Fibroblast of skin of abdomen (primary cell): ENCODE measurements around the gene ASPG.
A peak's percentile ranks its signal among the peaks of the same experiment; 100 is the strongest.

Source experiments
- DNase-seq: peaks from one replicate; pipeline ENCODE4 v3.0.0-alpha.2; 2013

Gene ASPG

DNA sequence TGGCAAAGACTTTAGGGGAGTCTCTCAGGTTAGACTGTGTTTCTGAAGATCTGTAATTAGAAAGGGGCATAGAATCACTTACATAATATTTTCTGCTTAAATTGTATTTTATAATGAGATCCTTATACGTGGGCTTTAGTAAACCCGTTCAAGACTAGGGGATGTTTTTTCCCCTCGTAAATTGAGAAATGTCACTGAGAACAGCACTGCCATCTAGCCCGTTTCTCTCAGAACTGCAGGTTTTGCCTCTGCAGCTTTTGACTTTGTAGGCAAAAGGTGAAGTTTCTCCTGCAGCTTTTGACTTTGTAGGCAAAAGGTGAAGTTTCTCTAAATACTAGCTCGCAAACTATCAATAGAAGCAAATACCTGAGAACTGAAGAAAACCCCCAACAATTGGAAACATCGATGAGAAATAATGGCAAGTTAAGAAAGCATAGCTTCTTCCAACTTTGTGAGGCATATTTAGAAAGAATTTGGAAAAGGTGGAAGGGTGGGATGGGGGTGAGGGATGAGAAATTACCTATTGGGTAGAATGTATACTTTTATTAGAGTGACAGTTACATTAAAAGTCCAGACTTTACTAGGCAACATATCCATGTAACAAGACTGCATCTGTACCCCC is 9.9 kb upstream of the ASPG start:
- no peak for DNase-seq

DNA sequence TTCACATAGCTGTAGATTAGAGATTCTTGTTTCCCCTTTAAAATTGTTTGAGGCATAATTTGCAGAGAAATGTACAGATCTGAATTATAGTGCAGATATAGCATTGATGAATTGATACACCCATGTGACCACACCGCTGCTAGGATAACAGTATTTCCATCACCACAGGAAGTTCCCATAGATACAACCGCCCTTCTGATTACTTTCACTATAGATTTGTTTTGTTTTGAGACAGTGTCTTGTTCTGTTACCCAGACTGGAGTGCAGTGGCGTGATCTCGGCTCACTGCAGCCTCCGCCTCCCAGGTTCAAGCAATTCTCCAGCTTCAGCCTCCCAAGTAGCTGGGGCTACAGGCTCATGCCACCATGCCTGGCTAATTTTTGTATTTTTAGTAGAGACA is 8.8 kb upstream of the ASPG start:
- DNase-seq = no peak

DNA sequence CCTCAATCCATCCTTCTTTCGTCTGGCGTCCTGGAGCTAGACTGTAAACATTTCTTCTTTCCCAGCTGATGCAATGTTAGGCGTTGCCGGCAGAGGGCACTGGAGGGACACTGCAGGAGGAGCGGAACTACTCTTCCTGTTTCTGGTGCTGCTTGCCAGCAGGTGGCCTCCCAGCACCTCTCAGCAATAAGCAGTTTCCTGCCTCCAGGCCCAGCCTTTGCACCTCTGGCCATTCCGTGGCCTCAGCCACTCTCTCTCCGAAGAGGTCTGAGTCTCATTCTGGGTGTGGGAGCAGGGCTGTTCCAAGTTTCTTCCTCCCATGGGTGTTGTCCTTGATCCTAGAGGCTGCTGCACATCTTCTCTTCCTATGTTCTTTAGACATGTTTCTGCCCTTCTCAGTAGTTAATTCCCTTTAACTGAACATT is 7.5 kb upstream of the ASPG start:
- DNase-seq = peak; percentile 80

DNA sequence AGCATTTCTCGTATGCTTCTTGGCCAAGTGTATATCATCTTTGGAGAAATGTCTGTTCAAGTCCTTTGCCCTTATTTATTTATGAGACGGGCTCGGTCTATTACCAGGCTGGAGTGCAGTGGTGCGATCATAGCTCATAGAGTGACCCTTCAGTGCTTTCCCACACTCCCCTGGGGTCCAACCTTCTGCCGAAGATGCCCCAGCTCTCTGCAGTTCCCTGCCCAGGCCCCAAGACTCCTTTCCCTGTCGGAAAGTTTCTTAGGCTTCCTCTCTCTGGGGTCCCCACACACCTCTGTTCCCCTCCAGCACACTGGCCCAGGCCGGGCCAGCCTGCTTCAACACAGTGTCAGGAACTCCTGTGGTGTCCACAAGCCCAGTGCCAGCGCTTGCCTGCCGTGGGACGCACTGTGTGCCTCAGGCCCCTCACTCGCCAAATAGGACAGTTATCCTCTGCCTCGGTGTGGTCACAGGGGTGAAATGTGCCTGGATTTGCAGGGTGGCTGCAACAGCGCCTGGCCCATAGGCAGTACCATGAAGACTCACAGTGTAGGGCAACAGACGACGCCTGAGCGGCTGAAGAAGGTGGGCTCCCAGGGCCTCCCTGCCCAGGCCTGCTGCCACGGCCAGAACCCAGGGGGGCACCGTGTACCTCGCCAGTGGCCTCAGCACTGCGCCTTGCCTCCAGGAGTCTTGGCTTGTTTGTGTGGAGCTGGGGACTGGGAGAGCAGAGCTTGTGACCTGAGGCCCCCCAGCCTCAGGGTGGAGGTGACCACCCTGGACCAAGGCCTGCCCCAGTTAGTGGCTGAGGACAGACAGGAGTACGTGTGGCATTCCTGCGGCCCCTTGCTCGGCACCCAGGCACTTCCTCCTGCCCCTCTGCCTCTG is 4.9 kb upstream of the ASPG start:
- DNase-seq = no peak

DNA sequence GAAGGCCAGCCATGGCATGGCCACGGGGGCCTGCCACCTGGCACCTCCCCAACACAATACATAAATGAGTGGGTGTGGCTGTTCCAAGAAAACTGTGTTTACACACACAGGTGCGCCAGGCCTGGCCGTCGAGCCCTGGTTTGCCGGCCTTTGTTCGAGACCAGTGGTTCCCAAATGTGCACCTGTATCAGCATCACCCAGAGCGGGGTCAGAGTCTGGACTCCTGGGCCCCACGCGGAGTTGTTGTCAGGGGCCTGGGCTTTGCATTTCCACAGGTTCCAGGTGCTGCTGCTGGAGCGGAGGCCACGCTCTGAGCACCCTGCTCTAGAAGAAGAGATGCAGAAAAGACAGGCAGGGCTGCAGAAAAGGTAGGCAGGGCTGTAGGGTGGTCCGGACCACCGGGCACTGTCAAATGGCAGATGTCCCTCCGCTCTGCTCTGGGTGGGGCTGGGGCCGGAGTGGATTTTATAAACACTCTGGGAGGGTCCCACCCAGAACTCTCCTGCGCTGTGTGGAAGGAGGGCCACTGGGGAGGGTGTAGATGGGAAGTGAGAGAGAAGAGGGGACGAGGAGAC is 4.2 kb upstream of the ASPG start:
- no peak for DNase-seq

DNA sequence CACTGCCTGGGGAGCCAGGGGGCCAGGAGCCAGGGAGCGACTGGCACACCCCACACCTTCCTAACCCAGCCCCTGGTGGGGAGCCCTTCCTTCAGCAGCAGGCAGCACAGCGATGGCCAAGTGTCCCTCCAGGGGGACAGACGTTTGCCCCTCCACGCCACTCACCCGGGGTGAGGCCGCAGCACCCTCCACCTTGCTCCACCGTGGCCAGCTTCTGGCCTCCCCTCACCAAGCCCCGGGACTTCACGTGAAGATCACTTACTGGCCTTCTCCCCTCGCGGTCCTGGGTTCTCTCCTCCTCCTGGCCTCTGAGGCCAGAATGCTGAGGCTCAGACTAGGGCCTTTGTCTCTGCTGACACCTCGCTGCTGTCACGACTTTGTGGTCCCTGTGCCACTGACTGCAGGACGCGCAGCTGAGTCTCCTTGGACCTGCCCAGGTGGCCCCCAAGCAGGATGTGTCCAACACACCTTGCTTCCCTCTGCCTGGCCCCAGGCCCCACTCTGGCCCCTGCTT is 3.5 kb upstream of the ASPG start:
- no peak for DNase-seq

DNA sequence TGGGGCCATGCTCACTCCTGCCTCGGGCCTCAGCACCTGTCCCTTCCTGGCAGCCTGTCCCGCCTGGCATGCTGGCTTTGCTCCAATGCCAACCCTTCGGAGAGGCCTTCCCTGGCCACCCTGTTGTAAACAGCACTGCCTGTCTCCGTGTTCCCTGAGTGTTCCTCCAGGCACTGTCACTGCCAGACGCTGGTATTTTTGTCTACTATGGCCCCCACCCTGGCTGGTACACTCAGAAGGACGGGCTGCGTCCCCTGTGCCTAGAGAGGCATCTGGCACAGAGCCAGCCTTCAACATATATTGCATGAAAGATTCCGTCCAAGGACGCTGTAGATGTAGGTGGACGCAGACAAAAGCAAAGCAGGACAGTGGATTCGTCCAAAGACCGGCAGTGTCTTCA is 2.7 kb upstream of the ASPG start:
- DNase-seq = no peak

DNA sequence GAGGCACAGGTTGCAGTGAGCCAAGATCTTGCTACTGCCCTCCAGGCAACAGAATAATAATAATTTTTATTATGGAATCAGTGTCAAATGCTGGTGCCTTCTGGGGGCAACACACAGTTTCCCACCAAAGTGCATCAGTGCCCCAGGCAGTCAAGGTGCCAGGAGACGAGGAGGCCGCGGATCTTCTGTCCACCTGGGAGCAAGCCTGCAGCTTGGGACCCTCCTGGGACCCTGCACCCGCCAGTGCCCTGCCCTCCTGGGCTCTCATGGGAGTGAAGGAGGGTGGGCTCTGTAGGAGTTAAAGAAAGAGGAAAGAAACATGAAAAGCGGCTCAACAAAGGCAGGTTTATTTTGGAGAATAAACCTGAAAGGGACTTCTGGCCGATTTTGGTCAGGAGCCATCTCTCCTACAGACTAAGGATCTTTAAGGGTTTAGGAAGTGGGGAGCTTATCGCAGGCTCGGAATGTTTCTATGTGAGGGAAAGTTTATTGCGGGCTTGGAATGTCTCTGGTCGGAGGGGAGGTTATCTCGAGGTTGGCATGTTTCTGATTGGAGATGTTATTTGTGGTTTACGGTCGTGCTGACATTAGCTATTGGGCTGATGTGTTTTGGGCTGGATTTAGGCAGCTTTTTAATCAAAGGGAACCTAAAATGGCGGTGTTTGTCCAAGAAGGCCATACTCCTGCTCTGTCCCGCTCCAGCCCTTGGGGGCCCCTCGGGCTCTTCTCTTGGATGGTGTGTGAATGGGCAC is 1.1 kb upstream of the ASPG start:
- DNase-seq = no peak

DNA sequence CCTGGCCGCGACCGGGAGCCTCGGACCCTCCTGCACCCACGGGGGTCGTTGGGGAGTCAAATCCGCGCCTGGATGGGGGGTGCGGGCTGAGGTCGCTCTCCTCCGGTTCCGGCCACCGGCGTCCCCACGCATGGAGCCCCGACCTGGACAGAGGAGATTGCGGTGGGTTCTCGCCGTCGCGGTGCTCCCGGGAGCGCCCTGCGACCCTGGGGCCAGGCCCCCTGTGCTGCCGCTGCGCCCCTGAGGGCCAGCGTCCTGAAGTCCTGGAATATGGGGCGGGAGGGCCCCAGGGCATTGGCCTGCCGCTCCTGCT is 345 bp downstream of the ASPG start:
- no peak for DNase-seq

DNA sequence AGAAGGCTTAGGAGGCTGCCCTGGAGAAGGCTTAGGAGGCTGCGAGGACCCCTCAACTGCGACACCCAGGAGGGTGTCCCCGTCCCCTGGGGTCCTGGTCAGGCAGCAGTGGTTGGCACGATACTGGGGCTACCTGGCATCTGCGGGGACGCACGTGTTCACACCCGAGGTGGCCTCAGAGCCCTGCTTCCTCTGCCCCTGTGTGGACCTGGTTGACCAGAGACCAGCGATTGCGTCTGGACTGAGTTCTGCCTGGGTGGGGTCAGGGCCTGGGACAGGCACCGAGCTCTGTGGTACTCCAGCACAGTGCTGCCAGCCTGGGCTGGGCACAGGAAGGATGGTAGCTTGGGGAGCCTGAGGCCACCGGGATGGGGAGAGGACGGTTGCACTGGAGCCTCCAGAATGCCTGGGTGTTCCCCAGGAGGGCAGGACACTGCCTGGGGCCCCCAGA is 735 bp downstream of the ASPG start:
- no peak for DNase-seq

DNA sequence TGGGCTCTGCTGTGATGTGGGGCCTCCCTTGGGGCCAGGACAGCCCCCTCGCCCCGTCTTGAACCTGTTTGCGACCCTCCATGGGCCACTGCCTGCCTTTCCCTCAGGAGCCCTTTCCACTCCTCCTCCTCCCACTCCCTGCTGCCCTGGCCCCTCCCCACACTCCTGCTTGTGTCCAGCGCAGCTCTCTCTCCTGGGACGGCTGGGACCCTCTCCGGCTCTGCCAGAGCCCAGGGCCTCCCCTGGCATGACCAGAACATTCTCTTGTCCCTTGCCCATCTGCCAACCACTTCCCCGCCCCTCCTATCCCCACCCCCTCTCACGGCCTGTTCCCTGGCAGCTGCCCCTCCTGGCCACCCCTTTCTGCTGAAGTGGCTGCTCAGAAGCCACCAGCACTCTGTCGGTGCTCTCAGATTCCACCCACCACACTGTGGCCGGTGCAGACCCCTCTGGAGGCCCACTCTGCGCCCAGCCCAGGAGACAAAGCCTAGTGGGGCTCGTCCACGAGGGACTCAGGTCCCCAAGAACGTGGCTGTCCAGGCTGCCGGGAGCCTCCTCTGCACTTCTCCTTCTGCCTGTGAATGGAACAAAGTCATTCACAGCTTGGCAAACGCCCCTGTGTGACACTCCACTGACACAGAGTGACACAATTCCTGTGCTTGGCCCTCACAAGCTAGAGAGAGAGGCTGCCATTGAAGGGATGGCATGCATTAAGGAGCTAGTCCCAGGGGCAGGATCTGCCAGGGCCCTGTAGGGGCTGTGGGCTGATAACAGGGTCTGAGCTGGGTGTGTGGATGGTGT is 1.4 kb downstream of the ASPG start:
- DNase-seq = no peak

DNA sequence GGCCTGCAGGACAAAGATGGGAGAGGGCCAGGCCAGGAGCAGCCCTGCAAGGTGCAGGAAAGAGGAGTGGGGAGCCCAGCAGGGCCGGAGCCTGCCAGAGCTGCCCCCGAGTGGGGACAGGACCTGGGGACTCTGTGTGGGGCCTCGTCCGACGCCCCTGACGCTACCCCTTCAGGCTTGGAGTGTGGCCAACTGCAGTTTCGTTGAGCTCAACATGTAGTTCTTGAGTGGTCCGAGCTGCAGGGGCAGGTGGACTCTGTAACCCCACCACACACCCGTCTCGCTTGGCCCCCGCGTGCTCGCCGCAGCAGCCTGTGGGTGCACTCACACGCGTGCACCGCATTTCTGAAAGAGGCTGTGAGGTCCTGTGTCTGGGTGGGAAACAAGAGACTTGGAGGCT is 2.0 kb downstream of the ASPG start:
- no peak for DNase-seq

DNA sequence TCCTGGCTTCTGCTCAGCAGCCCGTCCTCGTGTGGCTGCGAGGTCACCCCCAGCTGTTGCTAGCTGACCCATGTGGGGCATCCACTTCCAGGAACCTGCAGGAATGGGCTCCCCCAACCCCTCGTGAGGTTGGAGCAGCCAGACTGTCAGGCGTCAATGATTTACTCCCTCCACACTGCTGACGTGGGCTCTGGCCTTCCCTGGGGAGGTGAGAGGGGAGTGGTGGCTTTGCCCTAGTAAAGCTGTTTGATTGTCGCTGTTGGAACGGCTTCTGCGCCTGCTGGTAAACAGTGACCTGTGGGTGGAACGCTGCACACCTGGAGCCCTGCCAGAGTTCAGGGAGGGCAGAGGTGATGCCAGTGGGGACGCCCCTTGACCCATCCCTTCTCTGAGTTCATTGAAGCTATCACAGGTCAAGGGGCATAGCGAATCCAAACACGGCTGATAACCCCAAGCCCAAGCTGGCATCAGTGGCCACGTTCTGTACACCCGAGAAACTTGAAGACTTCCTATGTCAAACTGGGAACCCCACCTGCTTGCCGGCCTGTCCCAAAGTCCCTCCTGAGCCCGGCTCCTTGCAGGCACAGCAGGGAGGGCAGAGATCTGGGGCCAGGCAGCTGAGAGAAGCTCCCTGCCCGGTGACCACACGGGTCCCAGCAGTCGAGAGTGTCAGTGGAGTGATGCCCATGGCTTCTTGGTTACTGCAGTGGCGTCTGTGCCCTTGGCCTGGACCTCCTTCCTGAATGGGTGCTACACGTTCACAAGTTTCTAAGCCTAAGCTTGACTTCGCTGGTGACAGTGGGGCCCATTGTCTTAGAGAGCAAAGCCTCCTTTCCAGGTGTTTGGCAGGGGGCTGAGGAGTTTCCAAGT is 2.7 kb downstream of the ASPG start:
- DNase-seq = no peak

DNA sequence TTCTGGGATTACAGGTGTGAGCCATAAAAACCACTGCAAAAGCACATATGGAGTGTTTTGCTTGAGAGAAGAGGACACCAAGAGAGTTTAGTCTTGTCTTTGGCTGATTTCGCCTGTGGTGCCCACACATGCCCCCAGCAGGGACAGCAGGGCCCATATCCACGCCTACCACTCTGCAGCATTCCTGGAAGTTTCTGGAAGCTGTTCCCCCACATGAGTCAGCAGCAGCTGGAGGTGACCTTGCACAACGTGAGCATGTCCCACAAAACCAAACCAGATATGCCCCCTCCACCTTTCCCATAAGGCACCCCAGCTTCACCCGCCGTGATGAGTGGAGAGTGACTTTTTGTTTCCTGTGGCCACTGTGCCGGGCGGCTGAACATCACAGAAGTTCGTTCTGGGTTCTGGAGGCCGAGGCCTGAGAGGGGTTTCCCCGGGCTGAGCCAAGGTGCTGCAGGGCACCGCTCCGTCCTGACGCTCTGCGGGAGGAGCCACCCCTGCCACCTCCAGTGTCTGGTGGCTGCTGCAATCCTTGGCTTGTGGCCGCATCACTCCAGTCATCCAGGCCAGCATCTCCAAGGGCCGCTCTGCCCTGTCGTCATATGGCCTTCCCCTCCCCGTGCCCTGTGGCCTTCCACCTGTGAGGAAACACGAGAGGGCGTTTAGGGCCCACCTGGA is 4.7 kb downstream of the ASPG start:
- no peak for DNase-seq

DNA sequence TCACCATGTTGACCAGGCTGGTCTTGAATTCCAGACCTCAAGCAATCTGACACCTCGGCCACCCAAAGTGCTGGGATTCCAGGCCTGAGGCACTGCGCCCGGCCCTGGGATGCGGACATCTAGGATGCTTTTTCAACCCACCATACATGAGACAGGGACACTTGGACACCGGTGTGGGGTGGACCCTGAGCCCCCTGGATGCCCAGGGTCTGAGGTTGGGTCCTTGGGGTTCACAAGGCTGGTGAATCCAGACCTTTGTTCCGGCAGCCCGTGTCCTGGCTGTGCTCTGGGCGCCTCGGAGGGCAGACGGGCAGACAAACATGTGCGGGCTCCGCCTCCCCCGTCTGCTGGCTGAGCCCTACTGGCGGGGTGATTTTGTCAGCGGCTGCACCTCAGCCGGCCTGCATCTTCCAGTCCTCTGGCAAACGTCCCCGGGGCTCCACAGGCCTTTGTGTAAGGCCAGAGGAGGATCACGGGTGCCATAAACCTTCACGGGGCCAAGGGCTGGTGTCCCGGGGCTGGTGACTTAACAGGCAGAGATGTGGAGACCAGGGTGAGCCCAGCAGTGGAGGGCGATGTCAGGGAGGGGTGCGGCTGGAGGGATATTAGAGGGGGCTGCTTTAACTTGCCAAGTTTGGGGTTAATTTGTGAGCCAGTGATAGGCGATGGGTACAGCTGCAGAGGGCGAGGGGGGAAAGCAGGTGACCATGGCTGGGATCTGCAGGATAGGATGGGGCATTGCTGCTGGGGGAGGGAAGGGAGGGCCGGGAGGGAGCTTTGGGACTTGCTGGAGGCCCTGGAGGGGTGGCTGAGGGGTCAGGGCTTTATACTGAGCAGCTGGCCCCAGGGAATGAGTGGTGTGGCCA is 5.8 kb downstream of the ASPG start:
- DNase-seq = no peak

DNA sequence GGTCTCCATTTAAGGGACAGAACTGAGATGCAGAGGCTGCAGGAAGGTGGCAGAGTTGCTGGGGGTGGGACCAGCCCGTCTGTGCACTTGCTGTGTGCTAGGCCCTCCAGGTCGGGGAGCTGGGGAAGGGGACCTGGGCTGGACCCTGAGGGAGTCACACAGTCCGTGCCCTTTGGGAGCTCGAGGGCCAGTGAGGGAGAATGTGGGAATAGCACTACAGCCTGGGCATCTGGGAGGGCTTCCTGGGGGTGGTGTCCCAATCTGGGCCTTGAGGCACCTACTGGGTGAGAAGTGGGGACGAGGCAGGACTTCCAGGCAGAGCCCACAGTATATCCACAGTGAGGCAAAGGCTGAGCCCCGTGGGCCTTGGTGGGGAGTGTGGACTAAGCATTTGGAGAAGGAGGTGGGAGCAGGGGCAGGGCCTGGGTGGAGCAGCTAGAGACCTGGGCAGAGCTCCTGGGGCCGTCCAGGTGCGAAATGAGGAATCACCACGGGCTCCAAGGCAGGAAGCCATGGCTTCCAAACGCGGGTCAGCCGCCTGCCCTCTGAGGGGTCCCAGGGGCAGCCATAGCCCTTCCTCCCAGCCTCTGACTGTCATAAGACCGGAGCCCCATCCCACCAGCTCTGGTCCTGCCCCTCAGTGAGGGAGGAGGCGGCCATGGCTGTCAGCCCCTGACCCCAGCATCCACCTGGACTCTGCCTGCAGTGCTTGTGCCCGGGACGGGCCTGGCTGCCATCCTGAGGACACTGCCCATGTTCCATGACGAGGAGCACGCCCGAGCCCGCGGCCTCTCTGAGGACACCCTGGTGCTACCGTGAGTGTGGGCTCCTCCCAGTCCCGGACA is 6.6 kb downstream of the ASPG start:
- DNase-seq = no peak

DNA sequence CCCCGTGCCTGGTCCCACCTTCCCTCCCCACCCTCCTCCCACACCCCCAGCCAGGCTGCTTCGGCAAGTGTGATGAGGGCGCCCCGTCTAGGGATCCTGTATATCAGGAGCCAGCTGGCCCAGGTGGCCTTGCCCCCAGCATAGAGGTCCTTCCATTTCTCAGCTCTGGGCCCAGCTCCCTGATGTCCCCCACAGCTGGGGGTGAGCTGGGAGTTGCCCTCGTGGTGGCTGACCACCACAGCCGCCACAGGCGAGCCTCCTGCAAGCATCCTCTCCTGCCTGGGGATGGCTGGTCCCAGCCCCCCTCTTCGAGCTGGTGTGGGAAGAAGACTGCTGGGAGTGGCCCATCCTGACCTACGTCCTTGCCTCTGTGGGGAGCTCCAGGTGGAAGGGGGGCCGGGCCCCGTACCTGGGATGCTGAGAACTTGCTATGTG is 7.4 kb downstream of the ASPG start:
- no peak for DNase-seq

DNA sequence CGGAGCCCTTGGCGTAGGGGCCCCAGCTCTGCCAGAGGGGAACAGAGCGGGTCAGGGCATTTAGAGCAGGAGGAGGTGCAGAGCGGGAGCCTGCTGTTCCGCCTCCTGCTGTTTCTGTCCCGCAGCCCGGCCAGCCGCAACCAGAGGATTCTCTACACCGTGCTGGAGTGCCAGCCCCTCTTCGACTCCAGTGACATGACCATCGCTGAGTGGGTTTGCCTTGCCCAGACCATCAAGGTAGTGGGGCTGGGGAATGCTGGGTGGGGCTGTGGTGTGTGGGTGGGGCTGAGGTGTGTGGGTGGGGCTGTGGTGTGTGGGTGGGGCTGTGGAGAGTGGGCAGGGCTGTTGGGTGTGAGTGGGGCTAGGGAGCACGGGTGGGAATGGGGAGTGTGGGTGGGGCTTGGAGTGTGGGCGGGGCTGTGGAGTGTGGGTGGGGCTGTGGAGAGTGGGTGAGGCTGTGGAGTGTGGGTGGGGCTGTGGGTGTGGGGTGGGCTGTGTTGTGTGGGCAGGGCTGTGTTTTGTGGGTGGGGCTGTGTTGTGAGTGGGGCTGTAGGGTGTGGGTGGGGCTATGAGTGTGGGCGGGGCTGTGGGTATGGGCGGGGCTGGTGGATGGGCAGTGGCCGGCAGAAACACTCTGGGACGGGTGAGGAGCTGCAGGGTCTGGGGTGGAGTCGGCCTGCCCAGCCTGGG is 8.0 kb downstream of the ASPG start:
- DNase-seq = no peak
